Ovary (tissue), 9 donors: ENCODE measurements around the gene GPR173. TPM values are rescaled to one million over a fixed set of nuclear protein-coding genes. Genes with fewer than 3 reads are reported as not detected.

Source experiments
- DNase-seq, 5 donors: peaks; one replicate each; pipeline ENCODE4 v3.0.0-alpha.2; 2019 to 2020
- H3K27ac ChIP-seq, 2 donors: fragments of 200-600 bp; one replicate each; pipeline versions ENCODE4 v1.5.1 to v1.8.0; 2019 to 2022
- H3K27me3 ChIP-seq: fragments of 200-600 bp; one replicate; pipeline ENCODE4 v1.8.0; 2022
- H3K36me3 ChIP-seq: fragments of 200-600 bp; sonication (generic); one replicate; pipeline ENCODE4 v1.5.1; 2019
- H3K4me1 ChIP-seq: one replicate; pipeline ENCODE4 v1.8.1; 2013; ENCODE audit warnings: mild to moderate bottlenecking, moderate library complexity; ENCODE audit not compliant: insufficient read depth
- H3K4me3 ChIP-seq: fragments of 200-600 bp; sonication (generic); one replicate; pipeline ENCODE4 v1.5.1; 2017
- H3K9me3 ChIP-seq, 2 donors: fragments of 200-600 bp in 1 of 2; sonication (generic) in 1 of 2; one replicate each; pipeline versions ENCODE4 v1.5.1 to v1.8.1; 2013 to 2019; ENCODE audit warnings: mild to moderate bottlenecking in 1 of 2, moderate library complexity in 1 of 2
- CTCF ChIP-seq, 3 donors: fragments of 450-650 bp in 2 of 3; fragments of 200-600 bp in 1 of 3; IDR thresholded peaks; one replicate each; pipeline versions ENCODE4 v1.5.1 to v1.8.0; 2016 to 2022; ENCODE audit warnings: antibody characterized with exemption in 3 of 3, mild to moderate bottlenecking in 1 of 3
- EP300 ChIP-seq: sonication (generic); formaldehyde crosslinking; IDR thresholded peaks from one replicate; pipeline ENCODE4 v1.6.1; 2017; ENCODE audit warnings: antibody characterized with exemption
- POLR2A ChIP-seq: fragments of 450-650 bp; IDR thresholded peaks from one replicate; pipeline ENCODE4 v1.6.1; 2017; ENCODE audit warnings: antibody characterized with exemption, mild to moderate bottlenecking, moderate library complexity
- WGBS, 3 donors: extraction: QIAGEN DNeasy Blood & Tissue Kit in 1 of 3; methylation state at CpG; one replicate each; pipeline versions ENCODE4 v1.1.5 to v1.1.7; 2013 to 2017; 5-methylcytosine and 5-hydroxymethylcytosine counted together
- intact Hi-C, 4 donors: fragments of 100-400 bp; cut with DNase I; formaldehyde crosslinking; loops; one replicate each; pipeline versions ENCODE4 v1.11.0 to v1.15.1; 2022 to 2023
- polyA plus RNA-seq, 2 donors: library from polyadenylated mRNA; stranded (reverse); fragments of 200-250 nt in 1 of 2; fragments of 350-450 nt in 1 of 2; fragmentation: Illumina TruSeq in 1 of 2; extraction: RNeasy Lipid Tissue Mini Kit (QIAGEN cat#74804) in 1 of 2; gene quantifications; one replicate each; pipeline ENCODE4 v1.2.3, GENCODE V29; 2013 to 2014
- small RNA-seq: library from RNA; depleted of rRNA; stranded (forward); fragments of <200 nt; gene quantifications from one replicate; pipeline ENCODE3, GENCODE V24; 2016
- total RNA-seq, 7 donors: library from RNA; depleted of rRNA in 2 of 7; stranded (reverse); fragments of >200 nt in 2 of 7; fragmentation: NEBNext Ultra II Directional in 3 of 7; extraction: Animal tissue kit (Norgen Biotek cat#: 25700) in 3 of 7; gene quantifications; one replicate each; pipeline versions ENCODE4 v1.1.0 to v1.2.4, GENCODE V29; 2016 to 2023
- donor health status: DM: no; HTN: no; CAD: no; lungs with moderate emphysema.
- donor health status: DM: no; HTN: no; CAD: no.
- donor health status: Bipolar disorder and iron deficiency.
- donor health status: DM: yes; HTN: yes; CAD: no.
- donor health status: DM: no; HTN: no; CAD: no.
- donor health status: DM: yes; HTN: yes; CAD: no.

Gene GPR173
- total and polyA plus RNA-seq, 9 donors, result 2.9 to 15.6 (median 8.3) TPM

- Histone ChIP-seq H3K4me1 (no peaks in the 10 kb centered on the region), H3K9me3 (no peaks in the 10 kb centered on the region), H3K27me3 (no peaks in the 10 kb centered on the region), H3K4me3 (no peak overlapping the region), H3K27ac (no peak overlapping the region), H3K36me3 (no peaks in the 10 kb centered on the region)
- TF ChIP-seq CTCF (IDR thresholded peaks at IDR 0.05) (no peak), EP300 (no peak), POLR2A (no peak)
- DNase-seq, result peak in 1 of 5 donors; percentile 30
- intact Hi-C loops, result no loop called here
- WGBS, 3 donors, result 6 to 21% (median 17%) methylated on average over 1 of the region's 1 CpG
Measured at GRCh38 chrX:53122013-53122412, 73.4 kb downstream of the GPR173 start.

- intact Hi-C loops, result no loop called here
- no peak overlapping the region for H3K4me3 ChIP-seq
- TF ChIP-seq CTCF (IDR thresholded peaks at IDR 0.05) (no peak), POLR2A (no peak), EP300 (no peak)
- H3K4me1 ChIP-seq, result peaks cover 1% of the 10 kb centered on the region
- H3K27me3 ChIP-seq, result no peaks in the 10 kb centered on the region
- no peaks in the 10 kb centered on the region for H3K9me3 ChIP-seq
- no peaks in the 10 kb centered on the region for H3K36me3 ChIP-seq
- no peak for DNase-seq
- H3K27ac ChIP-seq, result no peak overlapping the region
Measured at GRCh38 chrX:53125506-53125905, 76.9 kb downstream of the GPR173 start.

GRCh38 chrX:53126377-53126776, 77.8 kb downstream of the GPR173 start:
- Histone ChIP-seq H3K4me1 (peaks cover 1% of the 10 kb centered on the region), H3K4me3 (no peak overlapping the region), H3K27ac (no peak overlapping the region), H3K9me3 (no peaks in the 10 kb centered on the region), H3K36me3 (no peaks in the 10 kb centered on the region), H3K27me3 (no peaks in the 10 kb centered on the region)
- WGBS, 3 donors, result 80 to 89% (median 87%) methylated on average over 2 of the region's 2 CpGs
- intact Hi-C loops, result no loop called here
- TF ChIP-seq POLR2A, result no peak
- no peak for DNase-seq

- no peaks in the 10 kb centered on the region for H3K27me3 ChIP-seq
- H3K4me1 ChIP-seq, result peaks cover 1% of the 10 kb centered on the region
- H3K36me3 ChIP-seq, result no peaks in the 10 kb centered on the region
- H3K9me3 ChIP-seq, result no peaks in the 10 kb centered on the region
- 58 to 75% (median 58%) methylated on average over 3 of the region's 3 CpGs for WGBS, 3 donors
- no peak for DNase-seq
- H3K4me3 ChIP-seq, result no peak overlapping the region
- no peak for TF ChIP-seq EP300
- no peak for TF ChIP-seq CTCF (IDR thresholded peaks at IDR 0.05)
- TF ChIP-seq POLR2A, result no peak
- H3K27ac ChIP-seq, result no peak overlapping the region
- intact Hi-C loops, result no loop called here
Measured at GRCh38 chrX:53128097-53128749, 79.6 kb downstream of the GPR173 start.

Small RNAs within 50 kb of the gene (small RNA-seq; reads per million reads assigned to genes)
- not detected for gene AL591212.2

Other genes starting within 250 kb of the GPR173 start
- gene XAGE5, start 237.5 kb upstream of the GPR173 start, total RNA-seq, result not detected
- gene XAGE5, start 237.5 kb upstream of the GPR173 start, polyA plus RNA-seq, result not detected
- gene XAGE3, start 180.7 kb upstream of the GPR173 start, total RNA-seq, result not detected
- gene XAGE3, start 180.7 kb upstream of the GPR173 start, polyA plus RNA-seq, result not detected
- gene FAM156B, start 151.5 kb upstream of the GPR173 start, total RNA-seq, result 10 to 100 TPM in 4 of 7 donors, 1 to 10 TPM in 3; 6.8 to 22.9 (median 13.6) TPM
- 10 to 100 TPM in 1 of 2 donors, 1 to 10 TPM in 1; 2.2 to 14.9 TPM for gene FAM156B, start 151.5 kb upstream of the GPR173 start, polyA plus RNA-seq
- 10 to 100 TPM in 6 of 7 donors, 1 to 10 TPM in 1; 8.7 to 24.1 (median 17.9) TPM for gene FAM156A, start 90.3 kb upstream of the GPR173 start, total RNA-seq
- gene FAM156A, start 90.3 kb upstream of the GPR173 start, polyA plus RNA-seq, result 10 to 100 TPM; 13.2 to 16.6 TPM
- 100 to 1,000 TPM; 104 to 232 (median 166) TPM for gene TSPYL2, start 33.6 kb downstream of the GPR173 start, total RNA-seq
- gene TSPYL2, start 33.6 kb downstream of the GPR173 start, polyA plus RNA-seq, result 100 to 1,000 TPM; 167 to 185 TPM
- gene KANTR, start 45.4 kb downstream of the GPR173 start, total RNA-seq, result 10 to 100 TPM; 12.8 to 21.0 (median 15.3) TPM
- 1 to 10 TPM; 7.5 to 8.4 TPM for gene KANTR, start 45.4 kb downstream of the GPR173 start, polyA plus RNA-seq
- gene KDM5C, start 176.4 kb downstream of the GPR173 start, total RNA-seq, result 100 to 1,000 TPM in 2 of 7 donors, 10 to 100 TPM in 5; 76.7 to 121 (median 98.7) TPM
- gene KDM5C, start 176.4 kb downstream of the GPR173 start, polyA plus RNA-seq, result 10 to 100 TPM; 41.4 to 74.8 TPM
- 10 to 100 TPM in 6 of 7 donors, 1 to 10 TPM in 1; 9.7 to 20.1 (median 12.4) TPM for gene IQSEC2, start 232.8 kb downstream of the GPR173 start, total RNA-seq
- 1 to 10 TPM; 8.2 to 8.7 TPM for gene IQSEC2, start 232.8 kb downstream of the GPR173 start, polyA plus RNA-seq